GM23338 (cell line): Measurements from ENCODE around the gene MTA1. TPM values are rescaled to one million over a fixed set of nuclear protein-coding genes. Genes with fewer than 3 reads are reported as not detected.

ENCODE experiments used
- ATAC-seq: fragments of 200-7000 bp; cut with Tn5 transposase; 3 replicates; pipeline ENCODE4 v1.9.1; 2020
- DNase-seq: peaks from one replicate; pipeline ENCODE4 v3.0.0-alpha.2; 2015; ENCODE audit warnings: low spot score
- H2AFZ ChIP-seq: fragments of 200-600 bp; sonication (generic); 2 replicates; pipeline ENCODE4 v1.8.0; 2016; ENCODE audit warnings: antibody characterized with exemption, mild to moderate bottlenecking, moderate library complexity
- H3F3A ChIP-seq: fragments of 200-600 bp; sonication (generic); replicated peaks from 2 replicates; pipeline ENCODE4 v1.8.0; 2017; ENCODE audit warnings: antibody characterized with exemption, mixed run types, low read depth
- H3K27ac ChIP-seq: fragments of 200-600 bp; sonication (generic); 2 replicates; pipeline ENCODE4 v1.6.1; 2016; ENCODE audit warnings: low read depth
- H3K27me3 ChIP-seq: fragments of 200-600 bp; sonication (generic); 2 replicates; pipeline ENCODE4 v1.8.0; 2016; ENCODE audit warnings: mild to moderate bottlenecking, mixed run types, moderate library complexity; ENCODE audit not compliant: insufficient read depth
- H3K36me3 ChIP-seq: fragments of 200-600 bp; sonication (generic); 2 replicates; pipeline ENCODE4 v1.8.0; 2016; ENCODE audit warnings: mild to moderate bottlenecking; ENCODE audit not compliant: insufficient read depth
- H3K4me1 ChIP-seq: fragments of 200-600 bp; sonication (generic); 2 replicates; pipeline ENCODE4 v1.8.0; 2016; ENCODE audit warnings: mild to moderate bottlenecking, moderate library complexity; ENCODE audit not compliant: insufficient read depth
- H3K4me2 ChIP-seq: fragments of 200-600 bp; sonication (generic); 2 replicates; pipeline ENCODE4 v1.7.1; 2017; ENCODE audit warnings: mixed run types
- H3K4me3 ChIP-seq: fragments of 200-600 bp; sonication (generic); 2 replicates; pipeline ENCODE4 v1.6.1; 2016; ENCODE audit warnings: mixed run types
- H3K79me2 ChIP-seq: fragments of 200-600 bp; sonication (generic); replicated peaks from 2 replicates; pipeline ENCODE4 v1.8.0; 2017; ENCODE audit warnings: mild to moderate bottlenecking; ENCODE audit not compliant: insufficient read depth
- H3K9me2 ChIP-seq: fragments of 200-600 bp; sonication (generic); 2 replicates; pipeline ENCODE4 v1.8.0; 2017; ENCODE audit not compliant: insufficient read depth
- H4K20me1 ChIP-seq: fragments of 200-600 bp; sonication (generic); replicated peaks from 2 replicates; pipeline ENCODE4 v1.8.0; 2017; ENCODE audit warnings: mild to moderate bottlenecking; ENCODE audit not compliant: insufficient read depth
- H3K27ac Mint-ChIP-seq: 2 replicates; pipeline ENCODE4 v1.8.0; 2020; ENCODE audit warnings: inconsistent platforms, mild to moderate bottlenecking, moderate library complexity, mixed read lengths
- H3K27me3 Mint-ChIP-seq: 3 replicates; pipeline ENCODE4 v1.8.0; 2022; ENCODE audit warnings: low read depth, mild to moderate bottlenecking, moderate library complexity, mixed read lengths, inconsistent platforms; ENCODE audit not compliant: insufficient read depth, poor library complexity
- H3K36me3 Mint-ChIP-seq: 3 replicates; pipeline ENCODE4 v1.8.0; 2021; ENCODE audit warnings: low read depth, mild to moderate bottlenecking, inconsistent platforms, moderate library complexity, mixed read lengths
- H3K4me1 Mint-ChIP-seq: 3 replicates; pipeline ENCODE4 v1.8.0; 2020; ENCODE audit warnings: mild to moderate bottlenecking, inconsistent platforms, mixed read lengths
- H3K4me3 Mint-ChIP-seq: 3 replicates; pipeline ENCODE4 v1.8.0; 2021; ENCODE audit warnings: moderate library complexity, mild to moderate bottlenecking, inconsistent platforms, mixed read lengths
- H3K9me3 Mint-ChIP-seq: 3 replicates; pipeline ENCODE4 v1.8.0; 2020; ENCODE audit warnings: moderate library complexity, mild to moderate bottlenecking, inconsistent platforms, mixed read lengths
- CREB1 ChIP-seq: fragments of 250-450 bp; sonication (Bioruptor Pico); IDR thresholded peaks from 2 replicates; pipeline ENCODE4 v1.5.0; 2020; ENCODE audit warnings: low read depth, mild to moderate bottlenecking, moderate library complexity
- CTCF ChIP-seq, 2 experiments: fragments of 200-600 bp in 1 of 2; sonication (generic) in 1 of 2; conservative IDR thresholded peaks; 2 replicates each; pipeline versions ENCODE4 v1.5.1 to v1.6.1; 2016 to 2017; ENCODE audit warnings: antibody characterized with exemption in 2 of 2, low read depth in 2 of 2, mild to moderate bottlenecking in 2 of 2, moderate library complexity in 1 of 2
- ETS1 ChIP-seq: IDR thresholded peaks from 2 replicates; pipeline ENCODE4 v1.6.1; 2016; ENCODE audit warnings: antibody characterized with exemption
- EZH2 ChIP-seq: fragments of 200-600 bp; sonication (generic); IDR thresholded peaks from one replicate; pipeline ENCODE4 v1.8.0; 2017; ENCODE audit warnings: antibody characterized with exemption, mild to moderate bottlenecking, low read depth; ENCODE audit not compliant: unreplicated experiment
- EZH2phosphoT487 ChIP-seq: fragments of 200-600 bp; sonication (generic); IDR thresholded peaks from one replicate; pipeline ENCODE4 v1.8.1; 2018; ENCODE audit warnings: antibody characterized with exemption; ENCODE audit not compliant: unreplicated experiment
- JUNB ChIP-seq: IDR thresholded peaks from one replicate; pipeline ENCODE4 v1.6.1; 2016; ENCODE audit warnings: antibody characterized with exemption; ENCODE audit not compliant: unreplicated experiment
- NANOG ChIP-seq: IDR thresholded peaks from 2 replicates; pipeline ENCODE4 v1.6.1; 2016; ENCODE audit warnings: antibody characterized with exemption, borderline replicate concordance
- POLR2AphosphoS5 ChIP-seq: IDR thresholded peaks from 2 replicates; pipeline ENCODE4 v1.6.1; 2016; ENCODE audit warnings: antibody characterized with exemption, low read depth
- REST ChIP-seq: IDR thresholded peaks from one replicate; pipeline ENCODE4 v1.6.1; 2018; ENCODE audit warnings: antibody characterized with exemption; ENCODE audit not compliant: unreplicated experiment
- STAT1 ChIP-seq: IDR thresholded peaks from one replicate; pipeline ENCODE4 v1.6.1; 2016; ENCODE audit warnings: antibody characterized with exemption; ENCODE audit not compliant: unreplicated experiment
- ZNF114 ChIP-seq: fragments of 250-450 bp; sonication (Bioruptor Pico); IDR thresholded peaks from 2 replicates; pipeline ENCODE4 v1.5.0; 2020; ENCODE audit warnings: mild to moderate bottlenecking, moderate library complexity
- ZNF331 ChIP-seq: fragments of 250-450 bp; sonication (Bioruptor Pico); IDR thresholded peaks from 2 replicates; pipeline ENCODE4 v1.5.0; 2020; ENCODE audit warnings: low read depth, mild to moderate bottlenecking, moderate library complexity
- polyA plus RNA-seq: library from polyadenylated mRNA; unstranded; fragments of >200 nt; fragmentation: Nextera tagmentation; extraction: Ambion mirVana; gene quantifications from 2 replicates; pipeline ENCODE4 v1.2.1, GENCODE V29; 2016
- total RNA-seq: library from RNA; depleted of rRNA; stranded (reverse); fragments of >200 nt; shearing (Covaris generic); gene quantifications from 2 replicates; pipeline ENCODE4 v1.2.3, GENCODE V29; 2014

Gene MTA1
- total and polyA plus RNA-seq, 2 experiments from 2014 or later, result 53.3 to 126 TPM

GRCh38 chr14:105496831-105497591, 77.4 kb downstream of the MTA1 start (continued):
- TF ChIP-seq REST, result no peak
- TF ChIP-seq JUNB, result no peak
- TF ChIP-seq STAT1, result no peak
- no peak for TF ChIP-seq NANOG
- no peak for TF ChIP-seq CTCF (conservative IDR thresholded peaks at IDR 0.05; ENCODE audit: low read depth in 2 of 2)
- TF ChIP-seq POLR2AphosphoS5, result no peak
- TF ChIP-seq ZNF114 (CRISPR knock-in tag), result no peak
- TF ChIP-seq ETS1, result no peak

- no peaks in the 10 kb centered on the region for H3K36me3 Mint-ChIP-seq
- 0 out of 3 replicates have a peak, but pooled peaks cover 2% of the 10 kb centered on the region for H3K4me1 Mint-ChIP-seq
- H3K27me3 Mint-ChIP-seq, result peaks cover 3% of the 10 kb centered on the region
- no peaks in the 10 kb centered on the region for H4K20me1 ChIP-seq
- H3F3A ChIP-seq, result no peaks in the 10 kb centered on the region
- H3K36me3 ChIP-seq, result no peaks in the 10 kb centered on the region
- no peaks in the 10 kb centered on the region for H3K4me1 ChIP-seq
- no peaks in the 10 kb centered on the region for H3K79me2 ChIP-seq
- no peaks in the 10 kb centered on the region for H3K9me2 ChIP-seq
- no peak for DNase-seq
- H2AFZ ChIP-seq, result no peak overlapping the region
- ATAC-seq, result no peak
- no peak overlapping the region for H3K4me3 Mint-ChIP-seq
- H3K4me3 ChIP-seq, result no peak overlapping the region
- H3K9me3 Mint-ChIP-seq, result no peaks in the 10 kb centered on the region
- H3K4me2 ChIP-seq, result no peak overlapping the region
- no peak overlapping the region for H3K27ac ChIP-seq
- no peak overlapping the region for H3K27ac Mint-ChIP-seq
- H3K27me3 ChIP-seq, result no peaks in the 10 kb centered on the region
- TF ChIP-seq POLR2AphosphoS5 (no peak), NANOG (no peak), ZNF331 (no peak), EZH2 (no peak), ZNF114 (CRISPR knock-in tag) (no peak), EZH2phosphoT487 (no peak), STAT1 (no peak), CREB1 (no peak), REST (no peak), CTCF (conservative IDR thresholded peaks at IDR 0.05; ENCODE audit: low read depth in 2 of 2) (no peak)
These were observed 78.2 kb downstream of the MTA1 start for GRCh38 chr14:105497671-105498429.
